HG03045 (cell line): ENCODE data around the gene PMPCA.
"Not testable (repeated sequence)": the region's sequence is repeated elsewhere in the genome, so short reads cannot be mapped to it uniquely, and the experiment has no call there.

Source experiments
- ATAC-seq: cut with Tn5 transposase; IDR thresholded peaks from one replicate; pipeline ENCODE4 v1.9.1; 2021; ENCODE audit warnings: mild to moderate bottlenecking, moderate library complexity; ENCODE audit not compliant: unreplicated experiment

The PMPCA gene

GRCh38 chr9:136409557-136410455, 652 bp upstream of the PMPCA start:
- ATAC-seq, result no peak

- ATAC-seq, result no peak
Observed at GRCh38 chr9:136411378-136411777, 920 bp downstream of the PMPCA start.

- no peak for ATAC-seq
Observed at GRCh38 chr9:136412962-136413361, 2.5 kb downstream of the PMPCA start.

- ATAC-seq, result no peak
Observed at GRCh38 chr9:136416427-136416826, 6.0 kb downstream of the PMPCA start.

- ATAC-seq, result no peak
Observed at GRCh38 chr9:136416914-136417313, 6.5 kb downstream of the PMPCA start.

- ATAC-seq, result no peak
Observed at GRCh38 chr9:136418182-136419091, 8.0 kb downstream of the PMPCA start.

- ATAC-seq, result no peak
Observed at GRCh38 chr9:136419092-136419420, 8.6 kb downstream of the PMPCA start.

- no peak for ATAC-seq
Observed at GRCh38 chr9:136421791-136422190, 11.3 kb downstream of the PMPCA start.

GRCh38 chr9:136422876-136423275, 12.4 kb downstream of the PMPCA start:
- no peak for ATAC-seq

GRCh38 chr9:136423432-136424146, 13.1 kb downstream of the PMPCA start:
- ATAC-seq, result no peak

- no peak for ATAC-seq
Observed at GRCh38 chr9:136424750-136425362, 14.4 kb downstream of the PMPCA start.

- ATAC-seq, result not testable (repeated sequence)
Observed at GRCh38 chr9:136425367-136425766, 14.9 kb downstream of the PMPCA start.

- ATAC-seq, result no peak
Observed at GRCh38 chr9:136426787-136427186, 16.3 kb downstream of the PMPCA start.

GRCh38 chr9:136429075-136429628, 18.7 kb downstream of the PMPCA start:
- ATAC-seq, result no peak

- ATAC-seq, result no peak
Observed at GRCh38 chr9:136429683-136430491, 19.4 kb downstream of the PMPCA start.

- ATAC-seq, result no peak
Observed at GRCh38 chr9:136430588-136431234, 20.3 kb downstream of the PMPCA start.

GRCh38 chr9:136431782-136432350, 21.4 kb downstream of the PMPCA start:
- ATAC-seq, result no peak

- no peak for ATAC-seq
Observed at GRCh38 chr9:136432591-136432990, 22.1 kb downstream of the PMPCA start.
